ENCODE results near the gene INPP5E. TPM values are rescaled to one million over a fixed set of nuclear protein-coding genes. Genes with fewer than 3 reads are reported as not detected.

Gene INPP5E, protein sequence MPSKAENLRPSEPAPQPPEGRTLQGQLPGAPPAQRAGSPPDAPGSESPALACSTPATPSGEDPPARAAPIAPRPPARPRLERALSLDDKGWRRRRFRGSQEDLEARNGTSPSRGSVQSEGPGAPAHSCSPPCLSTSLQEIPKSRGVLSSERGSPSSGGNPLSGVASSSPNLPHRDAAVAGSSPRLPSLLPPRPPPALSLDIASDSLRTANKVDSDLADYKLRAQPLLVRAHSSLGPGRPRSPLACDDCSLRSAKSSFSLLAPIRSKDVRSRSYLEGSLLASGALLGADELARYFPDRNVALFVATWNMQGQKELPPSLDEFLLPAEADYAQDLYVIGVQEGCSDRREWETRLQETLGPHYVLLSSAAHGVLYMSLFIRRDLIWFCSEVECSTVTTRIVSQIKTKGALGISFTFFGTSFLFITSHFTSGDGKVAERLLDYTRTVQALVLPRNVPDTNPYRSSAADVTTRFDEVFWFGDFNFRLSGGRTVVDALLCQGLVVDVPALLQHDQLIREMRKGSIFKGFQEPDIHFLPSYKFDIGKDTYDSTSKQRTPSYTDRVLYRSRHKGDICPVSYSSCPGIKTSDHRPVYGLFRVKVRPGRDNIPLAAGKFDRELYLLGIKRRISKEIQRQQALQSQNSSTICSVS
- total RNA-seq, result 4.8 and 5.9 TPM in 2 replicates

DNA sequence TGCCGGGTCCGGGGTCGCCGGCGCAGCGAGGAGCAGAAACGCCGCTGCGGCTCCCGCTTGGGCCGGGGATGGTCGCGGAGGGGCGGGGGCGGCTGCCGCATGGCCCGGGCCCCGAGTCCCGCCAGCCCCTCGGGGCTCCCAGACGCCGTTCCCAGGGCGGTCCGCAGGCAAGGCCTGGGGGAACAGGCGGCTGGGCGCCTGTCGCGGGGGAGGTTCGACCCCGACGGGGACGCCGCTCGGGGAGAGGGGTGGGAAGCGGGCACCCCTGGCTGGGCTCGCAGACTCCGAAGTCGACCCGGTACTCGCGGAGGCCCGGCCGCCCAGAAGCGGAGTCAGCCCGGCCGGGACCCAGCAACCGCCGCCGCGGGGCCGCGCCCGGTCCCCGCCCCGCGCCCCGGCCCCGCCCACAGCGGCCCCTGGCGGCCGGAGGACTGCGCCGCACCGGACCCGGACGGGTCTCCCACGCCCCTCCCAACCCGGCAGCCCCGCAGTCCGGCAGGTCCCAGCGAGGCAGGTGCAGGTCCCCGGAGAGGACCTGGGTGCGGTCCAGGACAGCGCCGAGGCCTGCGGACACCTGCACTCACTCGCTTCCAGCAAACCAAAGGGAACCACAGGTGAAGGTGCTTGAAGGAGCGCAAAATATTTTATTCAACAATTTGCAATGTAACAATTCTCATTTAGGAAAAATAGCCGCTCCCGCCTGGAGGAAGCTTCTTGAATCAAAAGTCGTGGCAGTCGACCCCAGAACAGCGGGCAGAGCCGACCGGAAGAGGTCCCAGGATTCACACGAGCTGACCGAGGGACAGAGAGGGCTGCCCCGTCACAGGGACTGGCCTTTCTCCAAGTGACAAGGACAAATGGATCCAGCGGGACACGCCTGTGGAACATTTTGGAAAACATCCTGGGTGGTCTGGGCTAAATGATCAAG, at the start of gene INPP5E:
TSS of gene INPP5E (minus strand) at position 365 of the 928 bp plus-strand sequence. CDS start 426 bp downstream, outside the sequence.

DNA sequence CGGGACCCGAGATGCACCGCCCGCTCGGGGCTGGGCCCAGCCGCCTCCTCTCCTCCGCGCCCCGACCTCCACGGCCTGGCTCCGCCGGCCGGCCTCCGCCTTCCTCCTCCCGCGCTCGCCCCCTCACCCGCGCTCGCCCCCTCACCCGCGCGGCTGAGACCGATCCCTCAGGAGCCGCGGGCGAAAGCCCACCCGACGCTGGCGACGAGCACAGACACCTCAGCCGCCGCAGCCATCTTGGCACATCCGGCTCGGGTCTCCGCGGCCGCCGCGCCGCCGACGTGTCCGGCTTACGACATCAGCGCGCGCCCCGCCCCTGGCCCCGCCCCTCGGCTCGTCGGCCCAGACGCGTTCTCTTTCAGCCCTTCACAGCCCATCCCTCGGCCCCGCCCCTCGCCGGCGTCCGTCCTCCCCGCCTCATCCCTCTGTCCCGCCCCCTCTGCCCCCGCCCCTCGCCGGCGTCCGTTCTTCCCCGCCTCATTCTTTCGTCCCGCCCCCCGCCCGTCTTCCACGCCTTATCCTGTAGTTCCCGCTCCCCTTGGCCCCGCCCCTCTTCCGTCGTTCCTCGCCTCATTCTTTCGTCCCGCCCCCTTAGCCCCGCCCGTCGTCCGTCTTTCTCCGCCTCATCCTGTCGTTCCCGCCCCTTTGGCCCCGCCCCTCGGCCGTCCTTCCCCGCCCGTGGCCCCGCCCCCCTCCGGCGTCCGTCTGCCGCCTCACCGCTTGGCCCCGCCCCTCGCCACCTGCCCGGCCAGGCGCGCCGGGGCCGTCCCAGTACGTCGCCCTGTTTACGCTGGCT, 43.3 kb upstream of the INPP5E start, which contains the start of gene SEC16A:
TSS of gene SEC16A (minus strand) at position 248 of the 796 bp plus-strand sequence. CDS start 5,425 bp downstream, outside the sequence.

DNA sequence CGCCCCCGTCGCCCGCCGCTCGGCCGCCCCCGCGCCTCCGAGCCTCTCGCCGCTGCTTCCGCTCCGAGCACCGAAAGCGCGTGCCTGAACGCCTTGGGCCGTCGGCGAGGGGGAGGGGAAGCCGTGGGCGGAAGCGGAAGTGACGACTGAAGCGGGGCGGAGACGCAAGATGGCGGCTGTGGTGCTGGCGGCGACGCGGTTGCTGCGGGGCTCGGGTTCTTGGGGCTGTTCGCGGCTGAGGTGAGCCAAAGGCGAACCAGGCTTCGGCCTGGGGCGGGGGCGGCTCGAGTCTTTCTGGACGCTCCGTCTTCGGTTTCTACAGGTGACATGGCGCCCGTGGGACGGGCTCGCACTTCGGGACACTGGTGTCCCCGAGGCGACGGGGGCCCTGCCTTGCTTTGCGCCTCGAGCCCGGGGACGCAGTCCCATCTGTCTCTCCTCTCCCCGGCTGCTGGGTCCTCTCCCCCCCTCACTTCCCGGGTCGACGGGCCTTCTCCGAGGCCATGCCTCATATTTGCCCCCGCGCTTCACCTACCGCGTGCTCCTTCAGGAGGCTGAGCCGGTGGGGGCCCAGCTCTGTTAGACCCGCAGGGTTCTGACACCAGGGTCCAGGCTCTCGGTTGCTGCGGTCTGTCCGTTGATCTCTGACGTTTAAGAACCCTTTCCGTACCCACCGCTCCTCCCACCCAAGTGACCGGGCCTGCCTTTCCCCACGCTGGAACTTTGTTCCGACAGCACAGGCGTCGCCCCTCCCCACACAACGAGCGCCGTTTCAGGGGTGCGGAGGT, 29.0 kb downstream of the INPP5E start, which contains the start of the genes ENTR1 and PMPCA:
TSS of gene ENTR1 (minus strand) at position 115 of the 788 bp plus-strand sequence. CDS start 217 bp downstream, outside the sequence.
TSS of gene PMPCA (plus strand) at position 159 of the 788 bp plus-strand sequence. CDS start at position 170, 11 bp downstream.

DNA sequence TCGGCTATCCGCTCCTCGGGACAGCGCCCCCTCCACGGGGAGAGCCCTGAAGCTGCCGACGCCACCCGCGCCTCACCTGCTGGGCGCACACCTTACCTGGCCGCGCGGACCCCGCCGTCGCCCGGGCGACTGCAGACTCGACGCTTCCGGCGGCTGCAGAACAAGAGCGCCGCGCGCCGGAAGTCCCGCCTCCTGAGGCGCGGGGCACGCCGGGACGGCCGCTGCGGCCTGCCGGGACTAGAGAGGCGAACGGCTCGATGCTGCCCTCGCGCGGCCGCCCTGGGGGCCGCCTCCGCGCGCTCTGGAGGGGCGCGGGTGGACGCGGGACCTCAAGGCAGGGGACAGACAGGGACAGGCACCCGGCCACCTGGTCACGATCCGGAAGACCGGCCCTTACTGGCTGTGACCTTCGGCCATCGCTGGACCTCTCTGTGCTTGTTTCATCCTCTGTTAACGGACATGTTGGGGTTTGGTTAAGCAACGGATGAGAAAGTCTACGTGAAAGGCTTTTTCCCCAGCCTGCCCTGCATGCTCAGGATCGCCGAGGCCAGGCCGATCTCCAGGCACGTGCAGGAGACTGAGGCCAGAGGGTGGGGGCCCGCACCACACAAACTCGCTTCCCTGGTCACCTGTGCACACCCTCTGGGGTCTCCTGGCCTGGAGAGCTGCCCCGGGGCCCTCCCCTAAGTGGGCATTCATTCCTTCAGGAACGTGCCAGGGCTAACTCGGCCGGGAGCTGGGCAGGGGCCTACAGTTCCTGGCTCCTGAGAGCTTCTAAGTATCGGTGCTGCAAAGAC, 39.4 kb downstream of the INPP5E start, which contains the start of gene SNAPC4:
TSS of gene SNAPC4 (minus strand) at position 133 of the 797 bp plus-strand sequence. CDS start 1,742 bp downstream, outside the sequence.

Other genes with a start within 250 kb of the INPP5E start
- gene LHX3, start 234.7 kb downstream of the INPP5E start, total RNA-seq, result under 0.01 TPM in 1 of 2 replicates, not detected in the other
- gene QSOX2, start 194.0 kb downstream of the INPP5E start, total RNA-seq, result 11.0 and 19.2 TPM in 2 replicates
- gene CCDC187, start 135.8 kb downstream of the INPP5E start, total RNA-seq, result under 0.01 TPM in 2 replicates
- 31.6 and 40.1 TPM in 2 replicates for gene GPSM1, start 112.3 kb downstream of the INPP5E start, total RNA-seq
- gene DNLZ, start 76.1 kb downstream of the INPP5E start, total RNA-seq, result 7.6 and 21.3 TPM in 2 replicates
- 0.56 and 4.6 TPM in 2 replicates for gene CARD9, start 66.2 kb downstream of the INPP5E start, total RNA-seq
- gene SNAPC4, start 39.7 kb downstream of the INPP5E start, total RNA-seq, result 5.6 and 8.8 TPM in 2 replicates
- 28.2 and 57.9 TPM in 2 replicates for gene ENTR1, start 29.2 kb downstream of the INPP5E start, total RNA-seq
- gene PMPCA, start 29.2 kb downstream of the INPP5E start, total RNA-seq, result 36.6 and 67.9 TPM in 2 replicates
- 17.8 and 22.8 TPM in 2 replicates for gene SEC16A, start 43.2 kb upstream of the INPP5E start, total RNA-seq
- gene NOTCH1, start 106.2 kb upstream of the INPP5E start, total RNA-seq, result 12.1 and 24.5 TPM in 2 replicates
- 38.3 and 57.8 TPM in 2 replicates for gene EGFL7, start 223.1 kb upstream of the INPP5E start, total RNA-seq
- 54.1 and 55.0 TPM in 2 replicates for gene AGPAT2, start 247.6 kb upstream of the INPP5E start, total RNA-seq

Data from regular cardiac myocyte (primary cell).